Uterus (tissue), 2 donors: Measurements from ENCODE around the gene CATSPER3.

Experiments used
- POLR2A ChIP-seq, 2 donors: fragments of 450-650 bp; IDR thresholded peaks; one replicate each; pipeline ENCODE4 v1.6.1; 2016; ENCODE audit warnings: antibody characterized with exemption in 2 of 2, mild to moderate bottlenecking in 1 of 2, moderate library complexity in 1 of 2
- TF ChIP-seq, protein P1 (sequence below), 4 experiments: fragments of 200-600 bp in 2 of 4; fragments of 450-650 bp in 2 of 4; sonication (generic) in 2 of 4; IDR thresholded peaks; one replicate each; pipeline ENCODE4 v1.5.1; 2016 to 2019; ENCODE audit warnings: antibody characterized with exemption in 4 of 4, mild to moderate bottlenecking in 2 of 4, moderate library complexity in 1 of 4

DNA sequence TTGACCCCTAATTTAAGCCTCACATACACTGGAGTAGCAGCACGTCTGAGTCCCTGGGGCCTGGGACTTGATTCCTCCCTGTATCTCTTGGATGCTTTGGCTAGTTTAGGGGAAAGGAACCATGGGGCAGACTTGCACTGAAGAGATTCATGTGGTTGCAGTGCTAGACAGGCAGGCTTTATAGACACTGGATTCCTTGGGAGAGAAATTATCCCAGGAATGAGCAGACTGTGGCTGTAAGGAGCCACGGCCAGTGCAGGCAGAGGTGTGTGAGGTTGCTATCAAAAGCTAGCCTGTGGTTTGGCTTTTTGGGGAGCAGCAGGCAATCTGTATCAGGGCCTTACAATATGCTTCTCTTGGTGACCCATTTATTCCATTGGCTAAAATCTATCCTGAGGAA lies 86.8 kb downstream of the CATSPER3 start:
- TF ChIP-seq POLR2A (IDR thresholded peaks at IDR 0.05) = no peak
- TF ChIP-seq, protein P1, sequence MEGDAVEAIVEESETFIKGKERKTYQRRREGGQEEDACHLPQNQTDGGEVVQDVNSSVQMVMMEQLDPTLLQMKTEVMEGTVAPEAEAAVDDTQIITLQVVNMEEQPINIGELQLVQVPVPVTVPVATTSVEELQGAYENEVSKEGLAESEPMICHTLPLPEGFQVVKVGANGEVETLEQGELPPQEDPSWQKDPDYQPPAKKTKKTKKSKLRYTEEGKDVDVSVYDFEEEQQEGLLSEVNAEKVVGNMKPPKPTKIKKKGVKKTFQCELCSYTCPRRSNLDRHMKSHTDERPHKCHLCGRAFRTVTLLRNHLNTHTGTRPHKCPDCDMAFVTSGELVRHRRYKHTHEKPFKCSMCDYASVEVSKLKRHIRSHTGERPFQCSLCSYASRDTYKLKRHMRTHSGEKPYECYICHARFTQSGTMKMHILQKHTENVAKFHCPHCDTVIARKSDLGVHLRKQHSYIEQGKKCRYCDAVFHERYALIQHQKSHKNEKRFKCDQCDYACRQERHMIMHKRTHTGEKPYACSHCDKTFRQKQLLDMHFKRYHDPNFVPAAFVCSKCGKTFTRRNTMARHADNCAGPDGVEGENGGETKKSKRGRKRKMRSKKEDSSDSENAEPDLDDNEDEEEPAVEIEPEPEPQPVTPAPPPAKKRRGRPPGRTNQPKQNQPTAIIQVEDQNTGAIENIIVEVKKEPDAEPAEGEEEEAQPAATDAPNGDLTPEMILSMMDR (IDR thresholded peaks at IDR 0.05) = no peak
